GM12892 (cell line): Measurements from ENCODE around the gene GIGYF1.

Experiments
- POLR2A ChIP-seq: IDR thresholded peaks from 2 replicates; pipeline ENCODE4 v1.6.1; 2011; ENCODE audit warnings: low read depth, low read length, control low read depth
- POLR2AphosphoS5 ChIP-seq: IDR thresholded peaks from 2 replicates; pipeline ENCODE4 v1.6.1; 2011; ENCODE audit warnings: low read depth, low read length, control low read depth

DNA sequence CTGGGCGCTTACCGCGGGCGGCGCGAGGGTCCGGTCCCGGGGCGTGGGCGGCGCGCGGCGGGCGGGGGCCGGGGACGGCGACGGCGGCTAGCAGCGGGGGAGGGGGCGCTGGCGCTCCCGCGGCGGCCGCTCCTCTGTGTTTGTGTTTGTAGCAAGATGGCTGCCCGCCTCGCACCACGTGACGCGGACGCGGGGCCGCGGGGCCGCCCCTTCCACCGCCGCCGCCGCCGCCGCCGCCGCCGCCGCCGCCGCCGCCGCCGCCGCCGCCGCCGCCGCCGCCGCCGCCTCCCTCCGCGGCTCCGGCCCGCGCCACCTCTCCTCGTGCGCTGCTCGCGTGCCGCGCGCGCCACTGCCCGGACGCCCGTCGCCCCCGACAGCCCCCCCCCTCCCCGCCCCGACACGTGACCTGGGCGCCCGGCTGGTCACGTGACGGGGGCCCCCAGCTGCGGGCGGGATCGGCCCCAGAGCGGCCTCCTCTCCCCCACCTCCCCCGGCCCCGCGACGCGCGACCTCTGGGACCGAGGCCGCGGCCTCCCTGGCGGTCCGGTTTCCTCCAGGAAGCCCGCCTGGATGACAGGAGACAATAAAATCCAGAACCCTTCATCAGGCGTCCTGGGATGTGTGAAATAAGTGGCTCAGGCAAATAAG lies at the start of gene GIGYF1:
- TF ChIP-seq POLR2A (no peak), POLR2AphosphoS5 (no peak)
